HG02642 (cell line): ENCODE data around the gene ORM2.
A peak's percentile ranks its signal among the peaks of the same experiment; 100 is the strongest.

Experiments
- ATAC-seq: cut with Tn5 transposase; IDR thresholded peaks from one replicate; pipeline ENCODE4 v1.9.1; 2021; ENCODE audit warnings: mild to moderate bottlenecking; ENCODE audit not compliant: unreplicated experiment, poor library complexity

Gene ORM2

GRCh38 chr9:114346146-114346545 is 16.5 kb downstream of the ORM2 start:
- ATAC-seq: no peak

DNA sequence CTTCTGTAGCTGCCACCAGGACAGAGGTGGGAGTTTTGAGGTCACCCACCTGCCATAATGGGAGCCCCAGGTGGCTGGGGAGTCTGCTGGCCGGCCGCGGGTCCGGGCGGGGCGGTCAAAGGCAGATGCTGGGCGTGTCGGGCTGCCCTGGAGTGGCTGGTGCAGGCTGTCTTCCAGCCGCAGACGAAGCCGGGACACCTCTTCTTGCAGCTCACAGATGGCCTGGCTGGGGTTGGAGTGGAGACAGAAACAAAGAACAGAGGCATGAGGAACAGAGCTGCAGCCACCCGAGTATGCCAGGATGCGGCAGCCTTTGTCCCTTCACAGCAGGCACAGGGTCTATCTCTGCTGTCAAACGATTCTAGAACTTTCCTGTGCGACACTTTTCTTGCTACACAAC is 18.0 kb downstream of the ORM2 start:
- no peak for ATAC-seq

GRCh38 chr9:114348261-114348905 is 18.7 kb downstream of the ORM2 start:
- ATAC-seq: peak; percentile 3

GRCh38 chr9:114348906-114349482 is 19.3 kb downstream of the ORM2 start:
- peak; percentile 92 for ATAC-seq

- no peak for ATAC-seq
Measured at GRCh38 chr9:114349713-114350480, 20.2 kb downstream of the ORM2 start.

DNA sequence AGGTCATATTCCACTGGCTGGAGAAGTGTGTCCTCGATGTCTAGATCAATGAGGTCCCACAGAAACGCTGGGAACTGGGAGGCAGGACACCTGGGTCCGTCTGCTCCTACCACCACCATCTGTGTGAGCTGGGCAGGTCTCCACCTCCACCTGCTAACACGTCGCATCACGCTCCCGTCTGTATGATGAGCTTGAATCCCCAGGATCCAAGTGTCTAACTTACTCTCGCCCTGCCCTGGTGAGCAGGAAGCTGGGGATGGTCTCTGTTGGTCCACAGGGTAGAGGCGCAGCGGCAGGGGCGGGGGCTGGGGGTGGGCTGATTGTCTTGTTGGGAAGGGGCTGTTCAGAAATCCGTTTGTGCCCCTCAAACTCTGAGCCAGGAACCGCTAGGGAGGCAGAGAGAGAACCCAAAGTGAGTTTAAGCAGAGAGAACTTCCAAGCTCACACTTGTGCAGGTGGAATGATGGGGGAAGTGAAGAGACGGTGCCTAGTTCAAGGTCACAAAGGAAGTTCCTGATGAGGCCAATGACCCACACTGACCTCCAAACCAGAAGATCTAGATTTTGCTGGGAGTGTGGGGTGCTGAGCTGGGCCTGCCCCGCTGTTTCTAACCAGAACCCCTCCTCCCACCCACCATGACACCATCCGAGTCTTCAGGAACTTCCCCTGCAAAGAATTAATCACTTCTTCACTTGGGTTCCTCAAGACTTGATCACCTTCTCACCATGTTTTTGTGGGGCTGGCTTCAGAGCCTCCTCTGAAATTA is 21.1 kb downstream of the ORM2 start:
- no peak for ATAC-seq

DNA sequence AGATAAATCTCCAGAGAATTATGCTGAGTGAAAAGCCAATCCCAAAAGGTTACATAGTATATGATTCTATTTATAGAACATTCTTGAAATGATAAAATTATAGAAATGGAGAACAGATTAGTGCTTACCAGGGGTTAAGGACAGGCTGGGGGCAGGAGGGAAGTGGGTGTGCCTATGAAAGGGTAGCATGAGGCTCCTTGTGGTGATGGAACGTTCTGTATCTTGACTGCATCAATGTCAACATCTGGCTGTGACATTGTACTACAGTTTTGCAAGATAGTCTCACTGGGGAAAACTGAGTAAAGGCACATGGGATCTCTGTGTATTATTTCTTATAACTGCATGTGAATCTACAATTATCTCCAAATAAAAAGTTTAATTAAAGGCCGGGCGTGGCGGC is 22.3 kb downstream of the ORM2 start:
- ATAC-seq: no peak

- no peak for ATAC-seq
Measured at GRCh38 chr9:114355821-114356220, 26.2 kb downstream of the ORM2 start.

GRCh38 chr9:114356792-114357191 is 27.1 kb downstream of the ORM2 start:
- ATAC-seq: no peak

DNA sequence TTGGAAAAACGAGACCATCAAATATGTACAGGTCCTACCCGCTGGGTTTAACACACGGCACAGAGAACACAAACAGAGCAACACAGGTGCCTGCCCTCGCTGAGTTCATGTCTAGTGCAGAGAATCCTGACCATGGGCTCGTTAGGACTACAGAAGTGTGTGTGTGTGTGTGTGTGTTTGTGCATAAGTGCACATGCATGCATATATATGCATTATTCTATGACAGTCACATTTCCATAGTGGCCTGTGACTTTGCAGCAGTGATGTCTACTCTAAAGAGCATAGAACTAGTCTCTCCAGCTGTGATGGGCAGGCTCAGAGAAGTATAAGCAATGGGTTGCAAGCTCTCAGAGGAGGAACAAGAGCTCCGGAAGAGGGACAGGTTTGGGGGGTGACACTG is 27.7 kb downstream of the ORM2 start:
- no peak for ATAC-seq

DNA sequence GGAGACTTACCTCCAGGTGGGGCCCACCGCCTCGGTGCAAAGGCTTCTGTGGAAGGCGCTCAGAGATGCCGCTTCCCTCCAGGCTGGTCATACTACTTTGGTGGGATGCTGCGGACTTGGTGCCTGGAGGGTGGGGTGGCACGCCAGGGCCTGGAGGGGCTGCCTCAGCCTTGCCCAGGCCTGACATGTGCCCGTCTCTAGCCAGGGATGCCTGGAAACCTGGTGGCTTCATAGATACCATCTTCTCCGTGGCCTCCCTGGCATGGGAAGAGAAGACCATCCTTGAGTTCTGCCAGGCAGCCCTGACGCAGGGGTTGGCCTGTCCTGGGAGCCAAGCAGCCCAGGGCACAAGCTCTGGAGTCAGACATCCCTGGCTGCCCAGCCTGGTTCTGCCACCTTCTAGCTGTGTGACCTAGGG is 28.3 kb downstream of the ORM2 start:
- ATAC-seq: no peak

DNA sequence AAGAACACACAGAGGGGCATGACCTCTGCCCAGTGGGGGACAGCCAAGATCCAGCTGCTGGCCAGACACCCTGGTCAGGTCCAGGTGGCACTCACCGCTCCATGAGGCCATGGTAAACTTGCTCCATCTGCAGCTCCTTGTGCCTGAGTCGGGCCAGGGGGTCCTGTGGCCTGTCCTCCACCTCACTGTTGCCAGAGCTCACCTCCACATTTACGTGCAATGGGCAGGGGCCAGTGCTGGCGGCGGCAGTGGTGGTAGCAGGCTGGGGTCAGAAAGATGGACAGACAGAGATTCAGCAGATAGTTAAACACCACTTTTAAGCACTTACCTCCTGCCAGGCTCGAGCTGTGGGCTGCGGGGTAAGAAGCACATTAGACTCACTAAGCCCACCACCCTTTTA is 30.1 kb downstream of the ORM2 start:
- ATAC-seq: no peak

GRCh38 chr9:114361542-114361941 is 31.9 kb downstream of the ORM2 start:
- ATAC-seq: no peak

GRCh38 chr9:114362394-114362793 is 32.7 kb downstream of the ORM2 start:
- no peak for ATAC-seq

- no peak for ATAC-seq
Measured at GRCh38 chr9:114363424-114363823, 33.8 kb downstream of the ORM2 start.

GRCh38 chr9:114364134-114365041 is 34.7 kb downstream of the ORM2 start:
- no peak for ATAC-seq

DNA sequence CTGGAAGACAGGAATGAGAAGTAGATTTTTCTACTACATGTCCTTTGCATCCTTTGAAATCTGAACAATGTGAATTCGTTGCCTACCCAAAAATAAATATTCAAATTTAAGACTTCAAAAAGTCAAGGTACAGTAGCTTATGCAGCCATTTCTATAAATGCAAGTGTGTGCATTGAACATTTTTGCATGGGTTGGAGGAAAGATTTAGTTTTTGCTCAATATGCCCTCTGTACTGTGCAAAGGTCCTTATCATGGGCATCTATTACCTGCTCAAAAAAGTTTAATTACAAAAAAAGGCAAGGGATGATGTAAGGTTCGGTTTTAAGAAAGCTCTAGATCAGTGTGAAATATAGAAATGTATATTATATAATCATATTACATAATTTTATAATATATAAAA is 35.5 kb downstream of the ORM2 start:
- ATAC-seq: no peak

DNA sequence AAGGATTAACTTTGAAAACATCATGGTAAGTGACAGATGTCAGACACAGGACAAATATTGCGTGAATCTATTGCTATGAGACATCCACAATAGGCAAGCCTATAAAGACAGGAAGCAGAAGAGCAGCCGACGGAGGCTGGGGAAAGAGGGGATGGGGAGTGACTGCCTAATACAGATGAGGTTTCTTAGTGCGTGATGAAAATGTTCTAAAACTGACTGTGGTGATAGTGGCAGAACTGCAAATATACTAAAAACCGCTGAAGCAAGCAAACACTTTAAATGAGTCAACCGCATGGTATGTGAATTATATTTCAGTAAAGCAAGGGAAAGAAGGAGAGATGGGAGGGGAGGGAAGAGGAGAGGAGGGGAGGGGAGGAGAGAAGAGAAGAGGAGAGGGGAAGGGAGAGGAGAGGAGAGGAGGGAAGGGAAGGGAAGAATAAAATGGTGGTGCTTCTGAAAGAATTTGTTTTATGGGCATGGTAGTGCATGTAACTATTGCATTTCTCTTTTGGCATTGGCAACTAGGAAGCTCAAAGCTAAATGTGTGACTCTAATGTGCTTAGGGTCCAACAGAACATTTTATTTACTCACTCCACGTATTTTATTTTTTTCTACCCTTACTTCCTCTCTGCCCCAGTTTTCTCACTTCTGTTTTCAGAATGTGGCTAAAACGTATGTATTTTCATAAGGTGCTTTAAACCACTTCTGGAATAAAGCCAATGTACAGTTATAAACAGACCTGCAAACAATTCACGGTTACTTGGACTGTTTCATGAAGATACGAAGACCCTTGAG is 36.9 kb downstream of the ORM2 start:
- no peak for ATAC-seq

- no peak for ATAC-seq
Measured at GRCh38 chr9:114367366-114367765, 37.7 kb downstream of the ORM2 start.
